Colonic mucosa (tissue), 4 donors: ENCODE data around the gene DEFB124. TPM values are rescaled to one million over a fixed set of nuclear protein-coding genes. Genes with fewer than 3 reads are reported as not detected.
"Not testable (repeated sequence)": the region's sequence is repeated elsewhere in the genome, so short reads cannot be mapped to it uniquely, and the experiment has no call there.

ENCODE experiments used
- DNase-seq: peaks from one replicate; pipeline ENCODE4 v3.0.0-alpha.2; 2020
- H3K27ac ChIP-seq: fragments of 200-600 bp; one replicate; pipeline ENCODE4 v1.8.0; 2021
- H3K27me3 ChIP-seq: fragments of 200-600 bp; one replicate; pipeline ENCODE4 v1.8.0; 2021
- H3K36me3 ChIP-seq: fragments of 200-600 bp; one replicate; pipeline ENCODE4 v1.8.0; 2021
- H3K4me1 ChIP-seq: fragments of 200-600 bp; one replicate; pipeline ENCODE4 v1.8.0; 2021; ENCODE audit warnings: mild to moderate bottlenecking
- H3K4me3 ChIP-seq: fragments of 200-600 bp; one replicate; pipeline ENCODE4 v1.8.0; 2021
- H3K9ac ChIP-seq, 2 donors: one replicate each; pipeline ENCODE4 v1.7.0; 2013; ENCODE audit warnings: control low read depth in 2 of 2, low read depth in 2 of 2, low read length in 2 of 2
- H3K9me3 ChIP-seq: fragments of 200-600 bp; one replicate; pipeline ENCODE4 v1.8.0; 2021
- intact Hi-C: fragments of 100-400 bp; cut with DNase I; formaldehyde crosslinking; loops from one replicate; pipeline ENCODE4 v1.14.1; 2022
- total RNA-seq, 2 donors: library from RNA; stranded (reverse); fragmentation: NEBNext Ultra II Directional in 1 of 2; extraction: Animal tissue kit (Norgen Biotek cat#: 25700) in 1 of 2; gene quantifications; one replicate each; pipeline ENCODE4 v1.2.1, GENCODE V29; 2021
- TF ChIP-seq, protein P1 (sequence below): fragments of 200-600 bp; IDR thresholded peaks from one replicate; pipeline ENCODE4 v1.8.0; 2022; ENCODE audit warnings: antibody characterized with exemption, mild to moderate bottlenecking
- donor health status: healthy.
- donor health status: DM: no; HTN: no; CAD: no.
- donor health status: DM: no; HTN: no; CAD: no.

The DEFB124 gene
- total RNA-seq, 2 donors from 2014 or later: not detected

DNA sequence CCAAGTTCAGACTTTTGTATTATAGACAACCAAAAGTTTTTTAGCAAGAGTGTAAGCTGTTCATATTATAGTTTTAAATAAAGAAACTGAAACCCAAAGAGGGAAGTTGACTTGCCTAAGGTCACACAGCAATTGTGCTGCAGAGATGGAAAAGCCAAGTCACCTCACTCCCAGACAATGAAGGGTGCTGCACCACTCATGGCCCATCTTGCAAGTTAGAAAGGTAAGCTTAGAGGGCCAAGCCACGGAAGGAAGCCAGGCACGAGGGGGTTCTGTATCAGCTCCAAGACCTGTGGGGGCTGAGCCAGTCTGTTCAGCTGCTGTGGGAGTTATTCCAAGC, 860 bp downstream of the DEFB124 start:
- intact Hi-C loops: no loop called here
- no peaks in the 10 kb centered on the region for H3K4me1 ChIP-seq
- no peaks in the 10 kb centered on the region for H3K9me3 ChIP-seq
- H3K27ac ChIP-seq: no peak overlapping the region
- H3K36me3 ChIP-seq: no peaks in the 10 kb centered on the region
- H3K9ac ChIP-seq: no peak overlapping the region
- H3K4me3 ChIP-seq: no peak overlapping the region
- TF ChIP-seq, protein P1, sequence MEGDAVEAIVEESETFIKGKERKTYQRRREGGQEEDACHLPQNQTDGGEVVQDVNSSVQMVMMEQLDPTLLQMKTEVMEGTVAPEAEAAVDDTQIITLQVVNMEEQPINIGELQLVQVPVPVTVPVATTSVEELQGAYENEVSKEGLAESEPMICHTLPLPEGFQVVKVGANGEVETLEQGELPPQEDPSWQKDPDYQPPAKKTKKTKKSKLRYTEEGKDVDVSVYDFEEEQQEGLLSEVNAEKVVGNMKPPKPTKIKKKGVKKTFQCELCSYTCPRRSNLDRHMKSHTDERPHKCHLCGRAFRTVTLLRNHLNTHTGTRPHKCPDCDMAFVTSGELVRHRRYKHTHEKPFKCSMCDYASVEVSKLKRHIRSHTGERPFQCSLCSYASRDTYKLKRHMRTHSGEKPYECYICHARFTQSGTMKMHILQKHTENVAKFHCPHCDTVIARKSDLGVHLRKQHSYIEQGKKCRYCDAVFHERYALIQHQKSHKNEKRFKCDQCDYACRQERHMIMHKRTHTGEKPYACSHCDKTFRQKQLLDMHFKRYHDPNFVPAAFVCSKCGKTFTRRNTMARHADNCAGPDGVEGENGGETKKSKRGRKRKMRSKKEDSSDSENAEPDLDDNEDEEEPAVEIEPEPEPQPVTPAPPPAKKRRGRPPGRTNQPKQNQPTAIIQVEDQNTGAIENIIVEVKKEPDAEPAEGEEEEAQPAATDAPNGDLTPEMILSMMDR: no peak
- H3K27me3 ChIP-seq: no peaks in the 10 kb centered on the region
- no peak for DNase-seq

DNA sequence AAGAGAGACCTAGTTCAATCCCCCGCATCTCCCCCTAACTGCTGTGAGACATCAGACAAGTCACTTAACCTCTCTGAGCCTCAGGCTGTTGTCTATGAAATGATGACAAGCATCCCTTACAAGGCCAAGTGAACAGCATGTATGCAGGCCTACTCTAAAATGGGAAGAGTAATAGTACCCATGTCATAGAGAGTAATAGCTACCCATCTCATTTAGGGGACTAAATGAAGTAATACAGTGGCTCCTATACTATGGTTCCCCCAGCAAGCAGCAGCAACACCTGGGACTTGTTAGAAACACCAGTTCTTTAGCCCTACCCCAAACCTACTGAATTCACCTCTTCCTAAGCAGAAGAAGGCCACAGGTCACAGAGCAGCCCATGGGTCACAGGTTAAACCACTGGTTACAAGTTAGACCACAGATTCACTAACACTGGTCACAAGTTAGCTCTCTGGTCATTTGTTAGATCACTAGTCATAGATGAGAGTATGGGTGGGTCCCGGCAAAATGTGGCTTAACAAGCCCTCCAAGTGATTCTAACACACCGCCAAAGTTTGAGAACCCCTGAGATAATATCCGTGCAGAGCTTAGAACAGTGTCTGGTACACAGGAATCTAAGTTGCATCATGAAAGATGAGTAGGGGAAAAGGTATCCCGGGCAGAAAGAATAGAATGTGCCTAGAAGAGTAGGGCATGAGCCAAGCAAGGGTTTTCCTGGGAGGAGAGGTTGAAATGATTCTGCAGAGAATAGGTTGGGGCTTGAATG, 1.4 kb downstream of the DEFB124 start:
- H3K27me3 ChIP-seq: no peaks in the 10 kb centered on the region
- no peaks in the 10 kb centered on the region for H3K36me3 ChIP-seq
- no peak overlapping the region for H3K9ac ChIP-seq
- TF ChIP-seq, protein P1: no peak
- no peak overlapping the region for H3K27ac ChIP-seq
- intact Hi-C loops: no loop called here
- no peaks in the 10 kb centered on the region for H3K9me3 ChIP-seq
- DNase-seq: no peak
- no peak overlapping the region for H3K4me3 ChIP-seq
- H3K4me1 ChIP-seq: no peaks in the 10 kb centered on the region

DNA sequence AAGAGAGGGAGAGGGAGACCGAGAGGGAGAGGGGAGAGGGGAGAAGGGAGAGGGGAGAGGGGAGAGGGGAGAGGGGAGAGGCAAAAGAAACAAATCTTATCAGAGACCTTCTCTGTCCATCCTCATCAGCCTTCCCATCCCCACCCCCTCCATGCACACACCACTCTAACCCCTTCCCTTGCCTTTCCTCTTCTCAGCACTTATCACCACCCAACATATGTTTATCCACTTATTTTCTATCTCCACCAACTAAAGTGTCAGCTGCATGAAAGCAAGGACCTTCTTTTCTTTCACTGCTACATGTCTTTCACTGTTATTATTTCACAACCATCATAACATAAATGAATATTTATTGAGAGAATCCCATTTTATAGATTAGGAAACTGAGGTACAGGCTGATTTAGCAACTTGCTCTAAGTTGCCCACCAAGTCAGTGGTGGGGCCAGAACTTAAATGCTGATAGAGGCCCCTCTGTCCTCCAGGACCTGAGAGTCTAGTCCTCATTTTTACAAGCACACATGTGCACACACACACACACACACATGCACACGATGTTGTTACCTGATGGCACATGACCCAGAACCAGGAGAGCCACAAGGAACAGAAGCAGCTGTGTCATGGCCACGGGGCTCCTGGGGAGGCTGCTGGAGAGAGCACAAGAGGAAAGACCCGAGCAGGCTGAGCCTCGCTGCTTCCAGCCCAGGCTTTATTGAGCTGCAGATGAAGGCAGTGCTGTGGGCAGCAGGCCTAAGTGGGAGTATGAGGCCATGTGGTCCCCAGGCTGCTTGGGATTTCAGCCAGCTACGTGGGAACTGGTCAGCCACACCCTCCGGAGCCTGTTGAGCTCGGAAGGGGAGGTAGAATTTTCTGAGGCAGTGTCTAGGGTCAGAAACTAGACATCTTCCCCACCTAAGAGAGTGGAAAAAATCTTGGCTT, 2.3 kb downstream of the DEFB124 start:
- intact Hi-C loops: no loop called here
- Histone ChIP-seq H3K27ac (no peak overlapping the region), H3K9ac (no peak overlapping the region), H3K27me3 (no peaks in the 10 kb centered on the region), H3K36me3 (no peaks in the 10 kb centered on the region), H3K4me1 (no peaks in the 10 kb centered on the region), H3K9me3 (no peaks in the 10 kb centered on the region), H3K4me3 (no peak overlapping the region)
- TF ChIP-seq, protein P1: no peak
- no peak for DNase-seq

DNA sequence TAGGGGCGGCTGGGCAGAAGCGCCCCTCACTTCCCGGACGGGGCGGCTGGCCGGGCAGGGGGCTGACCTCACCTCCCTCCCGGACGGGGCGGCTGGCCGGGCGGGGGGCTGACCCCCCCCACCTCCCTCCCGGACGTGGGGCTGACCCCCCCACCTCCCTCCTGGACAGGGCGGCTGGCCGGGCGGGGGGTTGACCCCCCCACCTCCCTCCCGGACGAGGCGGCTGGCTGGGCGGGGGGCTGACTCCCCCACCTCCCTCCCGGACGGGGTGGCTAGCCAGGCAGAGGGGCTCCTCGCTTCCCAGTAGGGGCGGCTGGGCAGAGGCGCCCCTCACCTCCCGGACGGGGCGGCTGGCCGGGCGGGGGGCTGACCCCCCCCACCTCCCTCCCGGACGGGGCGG, 4.0 kb downstream of the DEFB124 start:
- H3K9ac ChIP-seq, H3K9me3 ChIP-seq, H3K27me3 ChIP-seq, H3K4me1 ChIP-seq, DNase-seq, H3K36me3 ChIP-seq, H3K4me3 ChIP-seq, intact Hi-C loops, H3K27ac ChIP-seq: not testable (repeated sequence)

DNA sequence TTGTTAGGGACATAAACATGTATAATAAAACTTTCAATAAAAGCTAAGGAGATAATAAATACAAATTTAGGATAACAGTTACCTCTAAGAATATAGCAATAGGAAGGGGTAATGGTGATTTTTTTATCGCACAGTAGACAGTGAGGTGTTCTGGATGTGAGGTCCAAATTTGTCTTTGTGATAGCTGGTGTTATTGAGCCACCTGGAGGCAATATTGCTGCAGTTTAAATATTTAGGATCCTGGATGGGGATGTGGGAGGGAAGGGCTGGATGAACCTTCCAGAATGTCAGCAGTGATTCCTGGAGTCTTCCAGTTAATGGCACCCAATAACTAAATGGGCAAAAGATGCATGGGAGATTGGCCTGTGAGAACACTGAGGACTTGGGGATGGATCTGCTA, 20.6 kb downstream of the DEFB124 start:
- H3K9me3 ChIP-seq: no peaks in the 10 kb centered on the region
- H3K4me3 ChIP-seq: no peak overlapping the region
- H3K27ac ChIP-seq: no peak overlapping the region
- TF ChIP-seq, protein P1: no peak
- intact Hi-C loops: no loop called here
- no peak overlapping the region for H3K9ac ChIP-seq
- DNase-seq: no peak
- no peaks in the 10 kb centered on the region for H3K36me3 ChIP-seq
- H3K4me1 ChIP-seq: no peaks in the 10 kb centered on the region
- H3K27me3 ChIP-seq: no peaks in the 10 kb centered on the region

DNA sequence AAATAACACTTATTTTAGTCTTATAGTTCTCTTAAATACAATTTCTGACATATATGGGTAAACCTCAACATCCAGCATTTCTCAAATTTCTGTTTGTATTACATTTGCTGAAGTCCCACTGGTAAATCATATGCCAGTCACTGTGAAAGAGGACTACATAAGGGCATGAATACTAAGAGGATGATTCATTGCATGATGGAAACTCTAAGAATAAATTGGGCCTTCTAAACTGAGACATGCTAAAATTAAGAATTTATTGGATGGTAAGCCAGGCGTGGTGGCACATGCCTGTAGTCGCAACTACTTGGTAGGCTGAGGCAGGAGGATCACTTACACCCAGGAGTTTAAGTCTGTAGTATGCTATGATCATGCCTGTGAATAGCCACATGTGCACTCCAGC, 22.4 kb downstream of the DEFB124 start:
- TF ChIP-seq, protein P1: no peak
- no peaks in the 10 kb centered on the region for H3K4me1 ChIP-seq
- H3K27me3 ChIP-seq: no peaks in the 10 kb centered on the region
- no peak overlapping the region for H3K27ac ChIP-seq
- H3K9me3 ChIP-seq: no peaks in the 10 kb centered on the region
- intact Hi-C loops: no loop called here
- no peak overlapping the region for H3K9ac ChIP-seq
- H3K36me3 ChIP-seq: no peaks in the 10 kb centered on the region
- no peak overlapping the region for H3K4me3 ChIP-seq
- DNase-seq: no peak
